IPS-15b (cell line): Measurements from ENCODE around the gene ADGRB2.
A peak's percentile ranks its signal among the peaks of the same experiment; 100 is the strongest.

Experiments used
- H3K27me3 ChIP-seq: one replicate; pipeline ENCODE4 v1.6.1; 2013; ENCODE audit warnings: low read length; ENCODE audit not compliant: control insufficient read depth, insufficient read depth
- H3K36me3 ChIP-seq: one replicate; pipeline ENCODE4 v1.6.1; 2013; ENCODE audit warnings: low read length; ENCODE audit not compliant: control insufficient read depth, insufficient read depth
- H3K4me1 ChIP-seq: one replicate; pipeline ENCODE4 v1.6.1; 2013; ENCODE audit warnings: mild to moderate bottlenecking, low read length; ENCODE audit not compliant: control insufficient read depth, insufficient read depth
- H3K4me3 ChIP-seq: one replicate; pipeline ENCODE4 v1.5.1; 2013; ENCODE audit warnings: low read depth, low read length
- H3K9ac ChIP-seq: one replicate; pipeline ENCODE4 v1.6.1; 2013; ENCODE audit warnings: low read depth, mild to moderate bottlenecking, low read length
- H3K9me3 ChIP-seq: one replicate; pipeline ENCODE4 v1.6.1; 2013; ENCODE audit warnings: mild to moderate bottlenecking, low read length; ENCODE audit not compliant: control insufficient read depth, insufficient read depth

ADGRB2 gene

DNA sequence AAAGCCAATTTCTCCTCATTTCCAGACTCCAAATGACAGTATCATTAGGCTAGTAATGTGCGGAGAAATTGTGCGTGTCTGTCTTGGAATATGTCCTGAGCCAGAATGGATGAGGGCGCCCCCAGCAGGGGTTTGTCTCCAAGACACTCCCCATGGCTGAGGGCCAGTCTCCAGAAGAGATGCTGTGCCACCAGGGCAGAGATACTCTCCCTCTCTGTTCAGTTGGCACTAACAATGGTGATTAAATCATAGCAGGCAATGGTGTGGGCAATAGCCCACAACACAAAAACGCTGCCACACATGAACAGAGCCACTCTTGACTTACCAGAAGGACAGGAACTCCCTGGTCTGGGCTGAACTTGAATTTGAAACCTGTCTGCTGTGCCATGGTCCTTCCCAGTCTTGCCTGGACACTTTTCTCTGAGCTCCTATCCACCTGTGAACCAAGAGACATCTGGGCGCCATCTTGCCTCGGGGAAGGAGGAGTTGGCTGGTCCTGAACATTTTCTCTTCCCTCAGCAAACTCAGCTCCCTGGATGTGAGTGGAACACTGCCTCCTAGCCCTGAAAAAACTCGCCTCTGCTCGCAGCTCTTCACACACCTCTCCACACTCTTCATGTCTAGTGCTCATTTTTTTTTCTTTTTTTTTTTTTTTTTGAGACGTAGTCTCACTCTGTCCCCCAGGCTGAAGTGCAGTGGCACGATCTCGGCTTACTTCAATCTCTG, 14.8 kb upstream of the ADGRB2 start:
- Histone ChIP-seq H3K9me3 (no peaks in the 10 kb centered on the region), H3K4me1 (peaks cover 11% of the 10 kb centered on the region), H3K4me3 (no peak overlapping the region), H3K36me3 (no peaks in the 10 kb centered on the region), H3K27me3 (peaks cover 15% of the 10 kb centered on the region), H3K9ac (no peak overlapping the region)

DNA sequence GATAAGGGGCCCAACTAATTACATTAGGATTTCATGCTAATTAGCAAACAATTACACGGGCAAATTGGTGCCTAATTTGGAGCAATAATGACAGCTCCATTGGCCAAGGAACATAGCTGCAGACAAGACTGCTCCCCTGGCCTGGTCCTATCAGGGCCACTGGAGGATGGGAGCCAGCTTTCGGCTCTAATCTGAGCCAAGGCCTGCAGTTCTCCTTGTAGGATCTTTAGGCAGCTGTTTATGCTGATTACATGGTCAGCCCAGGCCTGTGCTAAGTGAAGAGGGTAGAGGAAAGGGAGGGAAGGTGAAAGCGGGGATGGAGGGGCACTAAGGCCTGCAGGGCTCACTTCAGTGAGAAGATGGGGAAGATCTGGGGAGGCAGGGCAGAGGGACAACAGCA, 12.4 kb upstream of the ADGRB2 start:
- Histone ChIP-seq H3K9ac (no peak overlapping the region), H3K4me1 (peaks cover 2% of the 10 kb centered on the region), H3K9me3 (no peaks in the 10 kb centered on the region), H3K36me3 (no peaks in the 10 kb centered on the region), H3K4me3 (no peak overlapping the region), H3K27me3 (peaks cover 38% of the 10 kb centered on the region)

DNA sequence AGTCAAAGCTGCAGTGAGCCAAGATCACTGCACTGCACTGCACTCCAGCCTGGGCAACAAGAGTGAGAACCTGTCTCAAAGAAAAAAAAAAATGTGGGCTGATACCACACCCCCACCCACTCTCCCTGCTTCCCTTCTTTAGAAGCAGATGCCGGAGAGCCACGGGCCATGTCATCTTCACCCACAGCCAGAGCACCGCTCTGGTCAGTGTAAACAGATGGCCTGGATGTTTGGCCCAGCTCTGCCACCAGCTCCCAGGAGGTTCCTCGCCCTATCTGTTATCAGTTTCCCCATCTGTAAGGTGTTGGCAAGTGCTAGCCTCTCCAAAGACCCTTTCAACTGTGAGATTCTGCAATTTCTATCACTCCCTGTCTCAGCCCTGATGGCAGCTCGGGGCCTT, 11.9 kb upstream of the ADGRB2 start:
- Histone ChIP-seq H3K9ac (no peak overlapping the region), H3K36me3 (no peaks in the 10 kb centered on the region), H3K4me1 (peaks cover 2% of the 10 kb centered on the region), H3K9me3 (no peaks in the 10 kb centered on the region), H3K4me3 (no peak overlapping the region), H3K27me3 (peaks cover 43% of the 10 kb centered on the region)

DNA sequence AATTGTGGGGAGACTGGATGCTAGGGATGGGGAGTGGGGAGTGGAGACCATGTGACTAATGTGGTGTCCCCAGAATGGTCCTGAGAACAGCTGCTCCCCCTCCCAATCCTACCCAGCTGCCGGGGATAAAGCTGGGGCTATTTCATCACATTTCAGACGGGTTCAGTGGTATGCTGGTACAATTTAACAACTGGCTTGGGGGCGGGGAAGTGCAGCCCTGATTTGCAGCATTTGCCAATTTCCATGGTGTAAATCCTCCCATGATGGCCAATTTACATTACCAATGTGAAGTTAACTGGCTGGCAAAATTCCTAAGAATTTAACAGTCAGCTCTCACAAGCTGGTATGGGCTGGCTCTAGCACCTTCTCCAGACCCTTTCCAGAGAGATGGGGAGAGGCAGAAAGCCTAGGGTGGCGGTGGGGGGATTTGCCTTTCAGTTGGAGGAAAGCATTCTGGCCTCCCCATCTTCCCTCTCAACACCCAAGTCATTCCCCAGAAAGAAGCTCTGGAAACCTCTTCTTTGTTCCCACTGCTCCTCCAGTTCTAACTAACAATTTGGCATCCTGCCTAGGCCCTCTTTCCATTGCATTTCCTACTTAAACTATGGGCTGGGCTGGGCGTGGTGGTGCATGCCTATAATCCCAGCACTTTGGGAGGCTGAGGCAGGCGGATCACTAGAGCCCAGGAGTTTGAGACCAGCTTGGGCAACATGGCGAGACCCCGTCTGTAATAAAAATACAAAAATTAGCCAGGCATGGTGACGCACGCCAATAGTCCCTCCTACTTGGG, 11.3 kb upstream of the ADGRB2 start:
- Histone ChIP-seq H3K4me3 (no peak overlapping the region), H3K4me1 (peaks cover 3% of the 10 kb centered on the region), H3K36me3 (no peaks in the 10 kb centered on the region), H3K9ac (no peak overlapping the region), H3K9me3 (no peaks in the 10 kb centered on the region), H3K27me3 (peaks cover 48% of the 10 kb centered on the region)

DNA sequence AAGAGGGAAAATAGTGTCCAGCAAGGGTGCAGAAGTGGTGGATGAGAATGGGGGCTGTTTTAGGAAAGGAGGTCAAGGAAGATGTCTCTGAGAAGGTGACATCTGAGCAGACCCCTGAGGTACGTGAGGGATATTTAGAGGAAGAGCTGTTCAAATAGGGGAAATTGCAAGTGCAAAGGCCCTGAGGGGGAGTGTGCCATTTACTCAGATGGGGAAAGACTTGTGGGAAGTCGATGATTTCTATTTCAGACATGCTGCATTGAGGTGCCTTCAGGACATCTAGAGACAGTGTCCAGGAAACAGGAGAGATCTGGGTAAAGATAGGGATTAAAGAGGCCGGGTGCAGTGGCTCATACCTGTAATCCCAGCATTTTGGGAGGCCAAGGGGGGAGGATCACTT, 10.4 kb upstream of the ADGRB2 start:
- Histone ChIP-seq H3K4me3 (no peak overlapping the region), H3K27me3 (peaks cover 52% of the 10 kb centered on the region), H3K36me3 (no peaks in the 10 kb centered on the region), H3K4me1 (peaks cover 2% of the 10 kb centered on the region), H3K9ac (no peak overlapping the region), H3K9me3 (no peaks in the 10 kb centered on the region)

DNA sequence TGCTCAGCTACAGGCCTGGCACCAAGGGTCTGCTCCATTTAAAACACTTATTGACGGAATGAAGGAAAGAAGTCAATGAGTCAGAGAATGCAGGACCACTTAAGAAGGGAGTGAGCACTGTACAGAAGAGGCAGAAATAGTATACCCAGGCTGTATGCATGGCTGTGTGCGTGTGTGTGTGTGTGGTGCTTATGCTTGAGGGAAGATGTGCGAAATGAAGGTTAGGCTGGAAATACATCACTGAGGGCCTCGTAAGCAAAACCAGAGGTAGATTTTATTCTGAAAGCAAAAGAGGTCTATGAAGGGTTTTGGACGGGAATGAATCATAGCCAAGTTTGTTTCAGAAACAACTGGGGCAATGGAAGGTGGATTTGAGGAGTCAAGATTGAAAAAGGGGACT, 9.7 kb upstream of the ADGRB2 start:
- Histone ChIP-seq H3K4me1 (peaks cover 5% of the 10 kb centered on the region), H3K36me3 (no peaks in the 10 kb centered on the region), H3K9me3 (no peaks in the 10 kb centered on the region), H3K9ac (no peak overlapping the region), H3K4me3 (no peak overlapping the region), H3K27me3 (peaks cover 52% of the 10 kb centered on the region)

DNA sequence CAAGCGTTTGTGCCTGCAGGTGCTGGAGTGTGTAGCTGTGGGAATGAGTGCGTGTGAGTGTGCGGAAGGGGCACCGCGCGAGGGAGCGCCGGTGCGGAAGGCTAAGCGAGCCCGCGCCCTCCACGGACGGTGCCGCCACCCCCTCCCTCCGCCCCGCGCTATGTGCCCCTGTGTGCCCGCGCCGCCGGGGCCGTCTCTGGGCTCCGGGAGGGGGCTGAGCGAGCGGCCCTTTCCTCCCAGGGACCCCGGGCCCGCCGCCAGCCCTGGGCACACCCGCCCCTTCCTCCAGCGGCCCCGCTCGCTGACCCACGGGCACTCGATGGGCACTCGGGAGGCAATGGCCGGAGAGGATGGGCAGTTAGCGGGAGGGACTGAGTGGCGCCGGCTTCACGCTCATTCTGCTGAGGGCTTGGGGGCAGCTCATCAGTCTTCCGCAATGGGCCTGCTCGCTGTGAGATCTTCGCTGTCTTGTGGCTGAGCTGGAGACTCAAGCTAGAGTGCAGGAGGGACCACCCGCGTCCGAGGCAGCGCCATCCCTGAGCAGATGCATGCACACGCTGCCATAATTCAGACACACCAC, 8.6 kb upstream of the ADGRB2 start:
- H3K9me3 ChIP-seq, result no peaks in the 10 kb centered on the region
- peak overlapping the region; percentile 48 for H3K4me3 ChIP-seq
- no peaks in the 10 kb centered on the region for H3K36me3 ChIP-seq
- peaks cover 52% of the 10 kb centered on the region for H3K27me3 ChIP-seq
- no peak overlapping the region for H3K9ac ChIP-seq
- H3K4me1 ChIP-seq, result peaks cover 6% of the 10 kb centered on the region

DNA sequence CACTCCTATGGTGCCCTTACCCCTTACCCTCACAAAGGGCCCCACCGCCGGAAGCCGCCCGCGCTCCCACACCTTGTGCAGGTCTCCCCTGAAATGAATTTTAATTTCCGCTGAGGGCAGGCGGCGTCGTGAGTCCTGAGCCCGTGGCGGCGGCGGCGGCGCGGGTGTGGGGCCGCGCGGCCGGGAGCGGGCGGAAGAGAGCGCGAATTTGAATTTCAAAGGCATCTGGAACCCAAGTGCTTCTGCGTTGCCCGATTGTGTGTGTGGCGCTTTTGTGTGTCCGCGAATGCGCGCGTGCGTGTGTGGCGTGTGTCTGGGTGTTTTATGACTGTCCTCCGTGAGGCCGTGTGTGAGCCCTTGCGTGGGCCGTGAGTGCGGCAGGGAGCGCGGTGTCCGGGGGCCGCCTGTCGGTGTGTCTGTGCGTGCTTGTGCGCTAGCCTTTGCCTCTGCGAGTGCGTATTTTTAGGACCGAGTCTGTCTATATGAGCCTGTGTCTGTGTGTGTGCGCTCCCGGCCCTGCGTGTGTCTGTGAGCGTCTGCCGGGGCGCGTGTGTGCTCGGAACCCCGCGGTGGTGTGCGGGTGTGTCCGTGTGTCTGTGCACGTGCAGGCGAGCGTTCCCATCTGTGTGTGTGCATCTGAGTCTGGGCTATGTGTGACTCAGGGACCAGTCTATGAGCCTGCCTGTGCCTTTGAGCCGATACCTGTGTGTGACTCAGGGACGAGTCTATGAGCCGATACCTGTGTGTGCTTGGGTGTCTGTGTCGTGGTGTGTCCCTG, 7.9 kb upstream of the ADGRB2 start:
- Histone ChIP-seq H3K27me3 (peaks cover 52% of the 10 kb centered on the region), H3K4me1 (peaks cover 6% of the 10 kb centered on the region), H3K4me3 (peak overlapping the region; percentile 48), H3K36me3 (no peaks in the 10 kb centered on the region), H3K9ac (peak overlapping the region; percentile 40), H3K9me3 (no peaks in the 10 kb centered on the region)

DNA sequence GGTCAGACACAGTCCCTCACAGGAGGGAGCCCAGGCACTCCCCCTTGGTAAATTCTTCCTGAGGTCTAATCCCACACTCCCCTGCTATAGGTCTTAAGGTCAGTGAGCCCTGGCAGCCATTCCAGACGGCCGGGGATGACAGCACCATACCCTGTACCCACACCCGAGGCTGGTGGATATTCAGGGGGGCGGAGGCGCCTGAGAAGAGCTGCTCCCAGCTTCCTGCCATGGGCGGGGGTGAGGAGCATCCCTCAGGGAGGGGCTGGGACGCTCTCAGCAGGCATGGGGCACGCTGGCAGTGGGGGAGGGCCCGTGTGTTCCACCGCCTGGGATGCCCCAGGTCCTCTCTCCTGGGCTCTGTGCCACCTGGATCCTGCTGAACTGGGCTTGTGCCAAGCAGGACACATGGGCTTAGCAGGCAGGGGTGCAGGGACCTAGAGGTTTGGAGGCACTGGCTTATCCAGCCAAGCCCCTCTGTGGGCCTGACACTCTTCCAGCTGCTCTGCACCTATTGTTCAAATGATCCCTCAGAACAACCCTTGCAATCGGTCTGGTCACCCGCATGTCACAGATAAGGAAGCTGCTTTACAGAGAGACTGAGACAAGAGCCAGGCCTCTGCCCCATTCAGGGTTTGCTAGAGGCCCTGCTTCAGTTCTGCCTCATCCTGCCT, 5.7 kb upstream of the ADGRB2 start:
- no peak overlapping the region for H3K4me3 ChIP-seq

DNA sequence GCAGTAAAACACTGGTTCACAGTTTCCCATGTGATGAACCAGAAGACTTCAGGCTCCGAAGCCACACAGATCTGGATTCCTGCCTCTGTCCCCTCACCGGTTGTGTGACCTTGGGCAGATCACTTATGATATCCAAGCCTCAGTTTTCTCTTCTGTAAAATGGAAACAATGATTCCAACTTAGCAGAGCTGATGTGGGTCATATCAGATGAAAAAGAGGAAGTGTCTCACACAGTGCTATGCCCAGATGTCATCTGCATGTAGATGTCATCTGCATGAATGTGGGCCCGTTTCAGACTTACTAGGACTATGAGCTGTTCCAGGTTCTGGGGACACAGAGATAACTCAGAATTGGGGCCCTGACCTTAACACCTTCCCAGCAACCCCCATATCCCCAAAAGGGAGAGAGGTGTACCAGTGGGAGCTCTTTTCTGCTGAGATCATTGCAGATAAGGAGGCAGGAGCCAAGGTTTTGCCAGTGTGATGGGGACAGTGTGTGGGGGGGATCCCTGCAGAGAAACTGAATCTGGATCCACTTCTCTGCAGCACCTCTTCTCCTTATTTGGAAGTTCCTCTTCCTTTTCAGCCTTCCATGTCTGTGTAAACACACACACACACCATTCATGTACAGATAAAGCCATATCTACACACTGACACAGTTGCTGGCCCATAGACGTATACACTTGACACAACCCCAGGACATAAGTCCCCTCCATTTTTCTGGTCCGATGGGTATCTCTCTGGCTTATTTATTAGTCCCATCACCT, 5.0 kb upstream of the ADGRB2 start:
- Histone ChIP-seq H3K9me3 (no peaks in the 10 kb centered on the region), H3K4me1 (peaks cover 14% of the 10 kb centered on the region), H3K36me3 (no peaks in the 10 kb centered on the region), H3K27me3 (peaks cover 45% of the 10 kb centered on the region), H3K9ac (no peak overlapping the region), H3K4me3 (no peak overlapping the region)

More for the DNA sequence above, 5.7 kb upstream of the ADGRB2 start:
- Histone ChIP-seq H3K27me3 (peaks cover 48% of the 10 kb centered on the region), H3K9me3 (no peaks in the 10 kb centered on the region), H3K4me1 (peaks cover 10% of the 10 kb centered on the region), H3K9ac (no peak overlapping the region), H3K36me3 (no peaks in the 10 kb centered on the region)
